K562 (cell line): ENCODE results near the gene HSDL1. TPM values are rescaled to one million over a fixed set of nuclear protein-coding genes. Genes with fewer than 3 reads are reported as not detected.

Experiments
- ATAC-seq: fragments of 200-7000 bp; cut with Tn5 transposase; 3 replicates; pipeline ENCODE4 v1.9.1; 2020; ENCODE audit warnings: moderate library complexity
- BruUV-seq: library from RNA; stranded (reverse); fragments of 400-500 nt; replicated peaks from 2 replicates; lab custom pipeline; 2021; lab: Mats Ljungman, UMichigan
- CTCF ChIA-PET: fragments of 300-600 bp; formaldehyde crosslinking; extraction: SDS; loops from one replicate; lab custom pipeline; 2021; ENCODE audit warnings: low intra/inter-chr PET ratio; lab: Yijun Ruan, JAX
- POLR2A ChIA-PET: fragments of 300-600, 350-650 bp; sonication (Branson Sonifier 250); formaldehyde crosslinking; extraction: SDS; loops from one replicate; lab custom pipeline; 2021; ENCODE audit warnings: antibody characterized with exemption, inconsistent platforms; lab: Yijun Ruan, JAX
- DNase-seq, 4 experiments: peaks; one replicate each; pipeline versions ENCODE4 v3.0.0 to v3.0.0-alpha.2; 2011 to 2018; ENCODE audit warnings: low spot score in 3 of 4, mixed read lengths in 3 of 4; ENCODE audit errors: extremely low read depth in 1 of 4
- FAIRE-seq: peaks from 2 replicates; lab custom pipeline; 2011; peaks lifted over from hg19 to GRCh38; lab: Jason Lieb, UNC
- H2AFZ ChIP-seq: 2 replicates; pipeline ENCODE4 v1.6.0; 2011; ENCODE audit warnings: low read depth, low read length, control low read depth, inconsistent platforms
- H3K27ac ChIP-seq: fragments of 200-600 bp; 3 replicates; pipeline ENCODE4 v1.8.0; 2011; ENCODE audit warnings: low read depth, mild to moderate bottlenecking, control low read depth, inconsistent platforms, low read length, moderate library complexity, mixed read lengths; ENCODE audit errors: extremely low read depth
- H3K27me3 ChIP-seq, 2 experiments: fragments of 300-600 bp in 1 of 2; 2 replicates in 1 of 2; 3 replicates in 1 of 2; pipeline versions ENCODE4 v1.6.0 to v1.8.0; 2011; ENCODE audit warnings: inconsistent platforms in 2 of 2, low read length in 2 of 2, mild to moderate bottlenecking in 1 of 2, mixed read lengths in 1 of 2, moderate library complexity in 1 of 2; ENCODE audit not compliant: control insufficient read depth in 2 of 2, insufficient read depth in 2 of 2
- H3K36me3 ChIP-seq: fragments of 300-600 bp; 3 replicates; pipeline ENCODE4 v1.8.0; 2011; ENCODE audit warnings: mild to moderate bottlenecking, low read length, inconsistent platforms; ENCODE audit not compliant: control insufficient read depth, insufficient read depth
- H3K4me1 ChIP-seq, 2 experiments: fragments of 200-600 bp in 1 of 2; replicated peaks in 1 of 2; 2 replicates in 1 of 2; 3 replicates in 1 of 2; pipeline versions ENCODE4 v1.5.1 to v1.8.0; 2011; ENCODE audit warnings: inconsistent platforms in 2 of 2, low read length in 2 of 2, mild to moderate bottlenecking in 1 of 2, mixed read lengths in 1 of 2, moderate library complexity in 1 of 2; ENCODE audit not compliant: control insufficient read depth in 2 of 2, insufficient read depth in 2 of 2
- H3K4me2 ChIP-seq: 2 replicates; pipeline ENCODE4 v1.6.1; 2011; ENCODE audit warnings: low read length, control low read depth, inconsistent platforms, mixed read lengths; ENCODE audit not compliant: insufficient read depth
- H3K4me3 ChIP-seq: fragments of 200-600 bp; sonication (generic), shearing (Covaris generic); 2 replicates; pipeline ENCODE4 v1.5.1; 2016; ENCODE audit warnings: control low read depth, inconsistent platforms
- H3K79me2 ChIP-seq: fragments of 200-600 bp; 3 replicates; pipeline ENCODE4 v1.8.0; 2011; ENCODE audit warnings: low read length, inconsistent platforms; ENCODE audit not compliant: control insufficient read depth, insufficient read depth
- H3K9ac ChIP-seq, 2 experiments: 2 replicates each; pipeline versions ENCODE4 v1.6.0 to v1.6.1; 2011; ENCODE audit warnings: low read depth in 2 of 2, low read length in 2 of 2, control low read depth in 1 of 2, inconsistent platforms in 1 of 2, mild to moderate bottlenecking in 1 of 2, mixed read lengths in 1 of 2; ENCODE audit not compliant: insufficient read depth in 1 of 2
- H3K9me1 ChIP-seq: one replicate; pipeline ENCODE4 v1.6.0; 2011; ENCODE audit warnings: inconsistent platforms, mild to moderate bottlenecking, low read length, moderate library complexity; ENCODE audit not compliant: control insufficient read depth, insufficient read depth
- H3K9me3 ChIP-seq: replicated peaks from 2 replicates; pipeline ENCODE4 v1.5.1; 2011; ENCODE audit warnings: low read depth, low read length, inconsistent platforms; ENCODE audit not compliant: control insufficient read depth, insufficient read depth
- H4K20me1 ChIP-seq: replicated peaks from 2 replicates; pipeline ENCODE4 v1.6.1; 2011; ENCODE audit warnings: low read length, inconsistent platforms, mixed read lengths; ENCODE audit not compliant: control insufficient read depth, insufficient read depth
- CBX5 ChIP-seq: IDR thresholded peaks from 2 replicates; pipeline ENCODE4 v1.6.1; 2014; ENCODE audit warnings: low read depth, borderline replicate concordance
- KAT7 ChIP-seq: sonication (generic); formaldehyde crosslinking; IDR thresholded peaks from 2 replicates; pipeline ENCODE4 v1.8.0; 2022; ENCODE audit warnings: missing genetic modification reagents, mild to moderate bottlenecking, borderline replicate concordance
- MYC ChIP-seq, 2 experiments: fragments of 250-450 bp in 1 of 2; sonication (Bioruptor Pico) in 1 of 2; IDR thresholded peaks; 2 replicates each; pipeline versions ENCODE4 v1.5.1 to v1.6.1; 2012 to 2021; ENCODE audit warnings: low read depth in 2 of 2, borderline replicate concordance in 1 of 2, improper control_type of control experiment in 1 of 2, low read length in 1 of 2, mild to moderate bottlenecking in 1 of 2, moderate library complexity in 1 of 2
- NBN ChIP-seq: fragments of 450-650 bp; IDR thresholded peaks from 2 replicates; pipeline ENCODE4 v1.6.1; 2016; ENCODE audit warnings: low read depth, mild to moderate bottlenecking
- THRAP3 ChIP-seq: fragments of 450-650 bp; IDR thresholded peaks from 2 replicates; pipeline ENCODE4 v1.6.1; 2016; ENCODE audit warnings: mild to moderate bottlenecking, inconsistent platforms, borderline replicate concordance
- WGBS: fragments of 100-300 bp; shearing (Covaris generic); methylation state at CpG from one replicate; pipeline ENCODE4 v1.1.6; 2016; ENCODE audit warnings: low coverage, mixed read lengths; ENCODE audit not compliant: insufficient coverage; ENCODE audit errors: missing lambda C conversion rate; 5-methylcytosine and 5-hydroxymethylcytosine counted together
- in situ Hi-C: fragments of 300-500 bp; cut with MboI; formaldehyde crosslinking; loops from 4 replicates; pipeline ENCODE4 v1.15.0; 2018; ENCODE audit warnings: inconsistent platforms, mixed read lengths
- intact Hi-C: fragments of 100-400 bp; cut with micrococcal nuclease; formaldehyde crosslinking; loops from 2 replicates; pipeline ENCODE4 v1.14.2; 2022
- polyA plus RNA-seq, 8 experiments: library from polyadenylated mRNA; depleted of rRNA in 4 of 8; stranded (reverse) in 5 of 8; unstranded in 3 of 8; fragments of >200 nt; fragmentation: Nextera tagmentation in 2 of 8; fragmentation: Illumina TruSeq in 1 of 8; extraction: Ambion mirVana in 2 of 8; extraction: Trizol in 1 of 8; gene quantifications; 2 replicates each; pipeline versions ENCODE4 v1.2.1 to v1.2.3, GENCODE V29; 2011 to 2014; ENCODE audit warnings: inconsistent platforms in 1 of 8, missing spikeins in 1 of 8
- total RNA-seq, 7 experiments: library from RNA; depleted of rRNA in 6 of 7; stranded (reverse); fragments of >200 nt in 6 of 7; fragmentation: Illumina TruSeq in 2 of 7; extraction: Trizol in 2 of 7; gene quantifications; 2 replicates each; pipeline versions ENCODE4 v1.2.1 to v1.2.3, GENCODE V29; 2011 to 2021; ENCODE audit warnings: low replicate concordance in 1 of 7
- TF ChIP-seq, protein P1 (sequence below), 2 experiments: fragments of 450-650 bp; formaldehyde crosslinking in 1 of 2; IDR thresholded peaks; 2 replicates each; pipeline versions ENCODE4 v1.4.0 to v1.6.1; 2014 to 2020; ENCODE audit warnings: mild to moderate bottlenecking in 2 of 2, borderline replicate concordance in 1 of 2, low read depth in 1 of 2
- TF ChIP-seq, protein P2 (sequence below): sonication (generic); formaldehyde crosslinking; IDR thresholded peaks from 2 replicates; pipeline ENCODE4 v1.8.0; 2023; ENCODE audit warnings: missing genetic modification reagents, mild to moderate bottlenecking, borderline replicate concordance

HSDL1 gene
- total and polyA plus RNA-seq, 9 of the 15 experiments (the other 6 are each of a cell fraction or from before 2014, with no cell fraction given) = 14.8 to 41.2 (median 27.7) TPM

- intact Hi-C loops (no loop called here), in situ Hi-C loops (no loop called here)
- no peaks in the 10 kb centered on the region for H3K9me1 ChIP-seq
- peak; percentile 5 for ATAC-seq
- H2AFZ ChIP-seq = peak overlapping the region; percentile 95
- H4K20me1 ChIP-seq = no peaks in the 10 kb centered on the region
- H3K9ac ChIP-seq = peak overlapping the region; percentile 94 to 100
- H3K79me2 ChIP-seq = peaks cover 44% of the 10 kb centered on the region
- BruUV-seq = no TSS peak
- peaks cover 3% of the 10 kb centered on the region; the same call in 1 of the 3 replicates for H3K36me3 ChIP-seq
- no peaks in the 10 kb centered on the region for H3K9me3 ChIP-seq
- peak in 3 of 4 experiments; percentile 36 to 75 (median 43) for DNase-seq
- no peaks in the 10 kb centered on the region for H3K27me3 ChIP-seq
- ChIA-PET POLR2A (interaction anchor here (0.5 to 10.0 kb wide), 14 partner anchors 9 to 1866 kb away, joined by 3 to 145 read pairs (median 4); partner anchors contain the start of genes DNAAF1 and HSDL1), CTCF (no interaction called here)
- H3K4me1 ChIP-seq = peaks cover 9 to 27% of the 10 kb centered on the region in 2 experiments; a peak in 3 of 5 replicates
- H3K4me3 ChIP-seq = peak overlapping the region; percentile 74
- 13% methylated on average over 12 of the region's 12 CpGs for WGBS
- peak overlapping the region; percentile 90 for H3K27ac ChIP-seq
- peak overlapping the region; percentile 91 for H3K4me2 ChIP-seq
- FAIRE-seq = peak; percentile 40
- TF ChIP-seq KAT7 (CRISPR knock-in tag) = 0 out of 2 replicates have a peak, but pooled peaks have one; percentile 39
- TF ChIP-seq, protein P1, sequence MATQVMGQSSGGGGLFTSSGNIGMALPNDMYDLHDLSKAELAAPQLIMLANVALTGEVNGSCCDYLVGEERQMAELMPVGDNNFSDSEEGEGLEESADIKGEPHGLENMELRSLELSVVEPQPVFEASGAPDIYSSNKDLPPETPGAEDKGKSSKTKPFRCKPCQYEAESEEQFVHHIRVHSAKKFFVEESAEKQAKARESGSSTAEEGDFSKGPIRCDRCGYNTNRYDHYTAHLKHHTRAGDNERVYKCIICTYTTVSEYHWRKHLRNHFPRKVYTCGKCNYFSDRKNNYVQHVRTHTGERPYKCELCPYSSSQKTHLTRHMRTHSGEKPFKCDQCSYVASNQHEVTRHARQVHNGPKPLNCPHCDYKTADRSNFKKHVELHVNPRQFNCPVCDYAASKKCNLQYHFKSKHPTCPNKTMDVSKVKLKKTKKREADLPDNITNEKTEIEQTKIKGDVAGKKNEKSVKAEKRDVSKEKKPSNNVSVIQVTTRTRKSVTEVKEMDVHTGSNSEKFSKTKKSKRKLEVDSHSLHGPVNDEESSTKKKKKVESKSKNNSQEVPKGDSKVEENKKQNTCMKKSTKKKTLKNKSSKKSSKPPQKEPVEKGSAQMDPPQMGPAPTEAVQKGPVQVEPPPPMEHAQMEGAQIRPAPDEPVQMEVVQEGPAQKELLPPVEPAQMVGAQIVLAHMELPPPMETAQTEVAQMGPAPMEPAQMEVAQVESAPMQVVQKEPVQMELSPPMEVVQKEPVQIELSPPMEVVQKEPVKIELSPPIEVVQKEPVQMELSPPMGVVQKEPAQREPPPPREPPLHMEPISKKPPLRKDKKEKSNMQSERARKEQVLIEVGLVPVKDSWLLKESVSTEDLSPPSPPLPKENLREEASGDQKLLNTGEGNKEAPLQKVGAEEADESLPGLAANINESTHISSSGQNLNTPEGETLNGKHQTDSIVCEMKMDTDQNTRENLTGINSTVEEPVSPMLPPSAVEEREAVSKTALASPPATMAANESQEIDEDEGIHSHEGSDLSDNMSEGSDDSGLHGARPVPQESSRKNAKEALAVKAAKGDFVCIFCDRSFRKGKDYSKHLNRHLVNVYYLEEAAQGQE (IDR thresholded peaks at IDR 0.05; ENCODE audit: borderline replicate concordance) = no peak
- TF ChIP-seq, protein P1 (CRISPR knock-in tag; IDR thresholded peaks at IDR 0.05; ENCODE audit: low read depth) = no peak
- TF ChIP-seq, protein P2, sequence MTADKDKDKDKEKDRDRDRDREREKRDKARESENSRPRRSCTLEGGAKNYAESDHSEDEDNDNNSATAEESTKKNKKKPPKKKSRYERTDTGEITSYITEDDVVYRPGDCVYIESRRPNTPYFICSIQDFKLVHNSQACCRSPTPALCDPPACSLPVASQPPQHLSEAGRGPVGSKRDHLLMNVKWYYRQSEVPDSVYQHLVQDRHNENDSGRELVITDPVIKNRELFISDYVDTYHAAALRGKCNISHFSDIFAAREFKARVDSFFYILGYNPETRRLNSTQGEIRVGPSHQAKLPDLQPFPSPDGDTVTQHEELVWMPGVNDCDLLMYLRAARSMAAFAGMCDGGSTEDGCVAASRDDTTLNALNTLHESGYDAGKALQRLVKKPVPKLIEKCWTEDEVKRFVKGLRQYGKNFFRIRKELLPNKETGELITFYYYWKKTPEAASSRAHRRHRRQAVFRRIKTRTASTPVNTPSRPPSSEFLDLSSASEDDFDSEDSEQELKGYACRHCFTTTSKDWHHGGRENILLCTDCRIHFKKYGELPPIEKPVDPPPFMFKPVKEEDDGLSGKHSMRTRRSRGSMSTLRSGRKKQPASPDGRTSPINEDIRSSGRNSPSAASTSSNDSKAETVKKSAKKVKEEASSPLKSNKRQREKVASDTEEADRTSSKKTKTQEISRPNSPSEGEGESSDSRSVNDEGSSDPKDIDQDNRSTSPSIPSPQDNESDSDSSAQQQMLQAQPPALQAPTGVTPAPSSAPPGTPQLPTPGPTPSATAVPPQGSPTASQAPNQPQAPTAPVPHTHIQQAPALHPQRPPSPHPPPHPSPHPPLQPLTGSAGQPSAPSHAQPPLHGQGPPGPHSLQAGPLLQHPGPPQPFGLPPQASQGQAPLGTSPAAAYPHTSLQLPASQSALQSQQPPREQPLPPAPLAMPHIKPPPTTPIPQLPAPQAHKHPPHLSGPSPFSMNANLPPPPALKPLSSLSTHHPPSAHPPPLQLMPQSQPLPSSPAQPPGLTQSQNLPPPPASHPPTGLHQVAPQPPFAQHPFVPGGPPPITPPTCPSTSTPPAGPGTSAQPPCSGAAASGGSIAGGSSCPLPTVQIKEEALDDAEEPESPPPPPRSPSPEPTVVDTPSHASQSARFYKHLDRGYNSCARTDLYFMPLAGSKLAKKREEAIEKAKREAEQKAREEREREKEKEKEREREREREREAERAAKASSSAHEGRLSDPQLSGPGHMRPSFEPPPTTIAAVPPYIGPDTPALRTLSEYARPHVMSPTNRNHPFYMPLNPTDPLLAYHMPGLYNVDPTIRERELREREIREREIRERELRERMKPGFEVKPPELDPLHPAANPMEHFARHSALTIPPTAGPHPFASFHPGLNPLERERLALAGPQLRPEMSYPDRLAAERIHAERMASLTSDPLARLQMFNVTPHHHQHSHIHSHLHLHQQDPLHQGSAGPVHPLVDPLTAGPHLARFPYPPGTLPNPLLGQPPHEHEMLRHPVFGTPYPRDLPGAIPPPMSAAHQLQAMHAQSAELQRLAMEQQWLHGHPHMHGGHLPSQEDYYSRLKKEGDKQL (CRISPR knock-in tag) = 0 out of 2 replicates have a peak, but pooled peaks have one; percentile 4
- TF ChIP-seq NBN = 0 out of 2 replicates have a peak, but pooled peaks have one; percentile 29
- peak; percentile 43; the same call in 1 of the 2 replicates for TF ChIP-seq MYC (IDR thresholded peaks at IDR 0.05; ENCODE audit: low read depth, low read length)
- peak; percentile 15; the same call in 1 of the 2 replicates for TF ChIP-seq MYC (CRISPR knock-in tag; IDR thresholded peaks at IDR 0.05; ENCODE audit: borderline replicate concordance, low read depth)
- no peak for TF ChIP-seq CBX5
- no peak for TF ChIP-seq THRAP3
These were observed 27.5 kb downstream of the HSDL1 start for GRCh38 chr16:84117494-84117843.
